NCI-H2081 treated with DMSO at 0.1 percent for 48 hours (cell line): ENCODE measurements around the gene CFAP69.
A peak's percentile ranks its signal among the peaks of the same experiment; 100 is the strongest.

ENCODE experiments used
- DNase-seq: peaks from one replicate; lab custom pipeline; 2025; lab: John Stamatoyannopoulos, UW

Gene CFAP69

GRCh38 chr7:90244909-90245851 lies at the start of gene CFAP69:
Gene CFAP69, plus strand, starts transcription at chr7:90245174. Its CDS starts 251 bp downstream, at chr7:90245425.
- DNase-seq = peak; percentile 49

GRCh38 chr7:90201500-90202195 lies 43.3 kb upstream of the CFAP69 start:
- no peak for DNase-seq

- DNase-seq = no peak
Measured at GRCh38 chr7:90207956-90208355, 37.0 kb upstream of the CFAP69 start.

GRCh38 chr7:90209776-90210175 lies 35.2 kb upstream of the CFAP69 start:
- DNase-seq = no peak

- DNase-seq = no peak
Measured at GRCh38 chr7:90210475-90210874, 34.5 kb upstream of the CFAP69 start.

GRCh38 chr7:90210981-90211380 lies 34.0 kb upstream of the CFAP69 start:
- no peak for DNase-seq

- peak; percentile 31 for DNase-seq
Measured at GRCh38 chr7:90211391-90212148, 33.4 kb upstream of the CFAP69 start, which contains the start of gene STEAP2. Gene STEAP2, plus strand, starts transcription at chr7:90211740. Its CDS starts 13,343 bp downstream, at chr7:90225083.

- no peak for DNase-seq
Measured at GRCh38 chr7:90212149-90212495, 32.9 kb upstream of the CFAP69 start.

- no peak for DNase-seq
Measured at GRCh38 chr7:90213521-90213920, 31.5 kb upstream of the CFAP69 start.

- no peak for DNase-seq
Measured at GRCh38 chr7:90216080-90216674, 28.8 kb upstream of the CFAP69 start.

- no peak for DNase-seq
Measured at GRCh38 chr7:90216771-90217170, 28.2 kb upstream of the CFAP69 start.

- DNase-seq = no peak
Measured at GRCh38 chr7:90222390-90222789, 22.6 kb upstream of the CFAP69 start.

GRCh38 chr7:90222811-90223725 lies 21.9 kb upstream of the CFAP69 start:
- no peak for DNase-seq

GRCh38 chr7:90224195-90224594 lies 20.8 kb upstream of the CFAP69 start:
- DNase-seq = no peak

GRCh38 chr7:90225181-90225580 lies 19.8 kb upstream of the CFAP69 start:
- no peak for DNase-seq

- DNase-seq = no peak
Measured at GRCh38 chr7:90225601-90226000, 19.4 kb upstream of the CFAP69 start.

- DNase-seq = no peak
Measured at GRCh38 chr7:90227259-90227658, 17.7 kb upstream of the CFAP69 start.

- DNase-seq = no peak
Measured at GRCh38 chr7:90229682-90230081, 15.3 kb upstream of the CFAP69 start.

GRCh38 chr7:90230834-90231233 lies 14.1 kb upstream of the CFAP69 start:
- DNase-seq = no peak

GRCh38 chr7:90231304-90231703 lies 13.7 kb upstream of the CFAP69 start:
- no peak for DNase-seq

GRCh38 chr7:90232430-90232829 lies 12.5 kb upstream of the CFAP69 start:
- no peak for DNase-seq
